ENCODE measurements around the gene CDC14A.

GRCh38 chr1:100411019-100411418, 58.7 kb downstream of the CDC14A start:
- TF ChIP-seq CTCF (conservative IDR thresholded peaks at IDR 0.05; ENCODE audit: low read depth, low read length) (no peak), EZH2 (IDR thresholded peaks at IDR 0.05; ENCODE audit: low read length, unreplicated experiment) (no peak), EZH2phosphoT487 (IDR thresholded peaks at IDR 0.05; ENCODE audit: borderline replicate concordance, low read length) (no peak)
